Measurements from ENCODE around the gene DLGAP1.

The DLGAP1 gene

GRCh38 chr18:3500016-3500415 lies 955.1 kb downstream of the DLGAP1 start:
- Histone ChIP-seq H3K9ac (ENCODE audit: low read depth in 1 of 2, low read length in 2 of 2) (no peak overlapping the region), H3K4me1 (ENCODE audit: control insufficient read depth in 1 of 2, insufficient read depth in 2 of 2, low read length in 2 of 2) (peaks cover 5 to 6% of the 10 kb centered on the region in 2 donors), H3K36me3 (ENCODE audit: control insufficient read depth in 1 of 2, insufficient read depth in 2 of 2, low read length in 2 of 2) (no peaks in the 10 kb centered on the region), H3K9me3 (ENCODE audit: control insufficient read depth in 1 of 2, low read length in 2 of 2) (no peaks in the 10 kb centered on the region), H3K27ac (ENCODE audit: low read depth, low read length) (no peak overlapping the region), H3K4me3 (ENCODE audit: low read depth in 1 of 2, low read length in 2 of 2) (no peak overlapping the region), H3K27me3 (ENCODE audit: control insufficient read depth in 1 of 2, insufficient read depth in 2 of 2, low read length in 2 of 2) (peaks cover 9 to 10% of the 10 kb centered on the region in 2 donors)

GRCh38 chr18:3499501-3499900 lies 955.6 kb downstream of the DLGAP1 start:
- no peak overlapping the region for H3K9ac ChIP-seq (ENCODE audit: low read depth in 1 of 2, low read length in 2 of 2)

GRCh38 chr18:3498698-3499471 lies 956.2 kb downstream of the DLGAP1 start:
- Histone ChIP-seq H3K27me3 (ENCODE audit: control insufficient read depth in 1 of 2, insufficient read depth in 2 of 2, low read length in 2 of 2) (peaks cover 9 to 10% of the 10 kb centered on the region in 2 donors), H3K9me3 (ENCODE audit: control insufficient read depth in 1 of 2, low read length in 2 of 2) (no peaks in the 10 kb centered on the region), H3K36me3 (ENCODE audit: control insufficient read depth in 1 of 2, insufficient read depth in 2 of 2, low read length in 2 of 2) (no peaks in the 10 kb centered on the region), H3K27ac (ENCODE audit: low read depth, low read length) (no peak overlapping the region), H3K4me3 (ENCODE audit: low read depth in 1 of 2, low read length in 2 of 2) (peak overlapping the region; percentile 43 to 48), H3K4me1 (ENCODE audit: control insufficient read depth in 1 of 2, insufficient read depth in 2 of 2, low read length in 2 of 2) (peaks cover 5 to 6% of the 10 kb centered on the region in 2 donors), H3K9ac (ENCODE audit: low read depth in 1 of 2, low read length in 2 of 2) (no peak overlapping the region)

More at GRCh38 chr18:3499501-3499900, 955.6 kb downstream of the DLGAP1 start:
- Histone ChIP-seq H3K4me3 (ENCODE audit: low read depth in 1 of 2, low read length in 2 of 2) (peak overlapping the region; percentile 43 to 48), H3K27me3 (ENCODE audit: control insufficient read depth in 1 of 2, insufficient read depth in 2 of 2, low read length in 2 of 2) (peaks cover 9 to 10% of the 10 kb centered on the region in 2 donors), H3K36me3 (ENCODE audit: control insufficient read depth in 1 of 2, insufficient read depth in 2 of 2, low read length in 2 of 2) (no peaks in the 10 kb centered on the region), H3K4me1 (ENCODE audit: control insufficient read depth in 1 of 2, insufficient read depth in 2 of 2, low read length in 2 of 2) (peaks cover 5 to 6% of the 10 kb centered on the region in 2 donors), H3K27ac (ENCODE audit: low read depth, low read length) (no peak overlapping the region), H3K9me3 (ENCODE audit: control insufficient read depth in 1 of 2, low read length in 2 of 2) (no peaks in the 10 kb centered on the region)

GRCh38 chr18:3495691-3496430 lies 959.2 kb downstream of the DLGAP1 start:
- Histone ChIP-seq H3K27me3 (ENCODE audit: control insufficient read depth in 1 of 2, insufficient read depth in 2 of 2, low read length in 2 of 2) (peaks cover 5 to 9% of the 10 kb centered on the region in 2 donors), H3K9me3 (ENCODE audit: control insufficient read depth in 1 of 2, low read length in 2 of 2) (no peaks in the 10 kb centered on the region), H3K9ac (ENCODE audit: low read depth in 1 of 2, low read length in 2 of 2) (no peak overlapping the region), H3K4me3 (ENCODE audit: low read depth in 1 of 2, low read length in 2 of 2) (no peak overlapping the region), H3K36me3 (ENCODE audit: control insufficient read depth in 1 of 2, insufficient read depth in 2 of 2, low read length in 2 of 2) (no peaks in the 10 kb centered on the region), H3K27ac (ENCODE audit: low read depth, low read length) (no peak overlapping the region), H3K4me1 (ENCODE audit: control insufficient read depth in 1 of 2, insufficient read depth in 2 of 2, low read length in 2 of 2) (peaks cover 6 to 10% of the 10 kb centered on the region in 2 donors)

GRCh38 chr18:3494569-3494968 lies 960.5 kb downstream of the DLGAP1 start:
- H3K27ac ChIP-seq (ENCODE audit: low read depth, low read length) = no peak overlapping the region
- H3K9ac ChIP-seq (ENCODE audit: low read depth in 1 of 2, low read length in 2 of 2) = no peak overlapping the region
- H3K4me3 ChIP-seq (ENCODE audit: low read depth in 1 of 2, low read length in 2 of 2) = no peak overlapping the region
- H3K4me1 ChIP-seq (ENCODE audit: control insufficient read depth in 1 of 2, insufficient read depth in 2 of 2, low read length in 2 of 2) = peaks cover 3 to 7% of the 10 kb centered on the region in 2 donors
- no peaks in the 10 kb centered on the region for H3K36me3 ChIP-seq (ENCODE audit: control insufficient read depth in 1 of 2, insufficient read depth in 2 of 2, low read length in 2 of 2)
- H3K9me3 ChIP-seq (ENCODE audit: control insufficient read depth in 1 of 2, low read length in 2 of 2) = no peaks in the 10 kb centered on the region
- H3K27me3 ChIP-seq (ENCODE audit: control insufficient read depth in 1 of 2, insufficient read depth in 2 of 2, low read length in 2 of 2) = peaks cover 0 to 3% of the 10 kb centered on the region in 2 donors

- Histone ChIP-seq H3K9me3 (ENCODE audit: control insufficient read depth in 1 of 2, low read length in 2 of 2) (no peaks in the 10 kb centered on the region), H3K27ac (ENCODE audit: low read depth, low read length) (no peak overlapping the region), H3K27me3 (ENCODE audit: control insufficient read depth in 1 of 2, insufficient read depth in 2 of 2, low read length in 2 of 2) (no peaks in the 10 kb centered on the region), H3K36me3 (ENCODE audit: control insufficient read depth in 1 of 2, insufficient read depth in 2 of 2, low read length in 2 of 2) (no peaks in the 10 kb centered on the region), H3K4me3 (ENCODE audit: low read depth in 1 of 2, low read length in 2 of 2) (no peak overlapping the region), H3K4me1 (ENCODE audit: control insufficient read depth in 1 of 2, insufficient read depth in 2 of 2, low read length in 2 of 2) (peaks cover 0 to 4% of the 10 kb centered on the region in 2 donors), H3K9ac (ENCODE audit: low read depth in 1 of 2, low read length in 2 of 2) (no peak overlapping the region)
Measured at GRCh38 chr18:3494245-3494526, 960.9 kb downstream of the DLGAP1 start.

GRCh38 chr18:3493501-3494244 lies 961.4 kb downstream of the DLGAP1 start:
- peaks cover 0 to 4% of the 10 kb centered on the region in 2 donors for H3K4me1 ChIP-seq (ENCODE audit: control insufficient read depth in 1 of 2, insufficient read depth in 2 of 2, low read length in 2 of 2)
- H3K27ac ChIP-seq (ENCODE audit: low read depth, low read length) = no peak overlapping the region
- H3K9me3 ChIP-seq (ENCODE audit: control insufficient read depth in 1 of 2, low read length in 2 of 2) = no peaks in the 10 kb centered on the region
- no peak overlapping the region for H3K9ac ChIP-seq (ENCODE audit: low read depth in 1 of 2, low read length in 2 of 2)
- H3K36me3 ChIP-seq (ENCODE audit: control insufficient read depth in 1 of 2, insufficient read depth in 2 of 2, low read length in 2 of 2) = no peaks in the 10 kb centered on the region
- peak overlapping the region in 1 of 2 donors; percentile 13 for H3K4me3 ChIP-seq (ENCODE audit: low read depth in 1 of 2, low read length in 2 of 2)
- no peaks in the 10 kb centered on the region for H3K27me3 ChIP-seq (ENCODE audit: control insufficient read depth in 1 of 2, insufficient read depth in 2 of 2, low read length in 2 of 2)

- no peaks in the 10 kb centered on the region for H3K9me3 ChIP-seq (ENCODE audit: control insufficient read depth in 1 of 2, low read length in 2 of 2)
- peaks cover 0 to 4% of the 10 kb centered on the region in 2 donors for H3K4me1 ChIP-seq (ENCODE audit: control insufficient read depth in 1 of 2, insufficient read depth in 2 of 2, low read length in 2 of 2)
- H3K27me3 ChIP-seq (ENCODE audit: control insufficient read depth in 1 of 2, insufficient read depth in 2 of 2, low read length in 2 of 2) = no peaks in the 10 kb centered on the region
Measured at GRCh38 chr18:3492721-3493120, 962.4 kb downstream of the DLGAP1 start.

GRCh38 chr18:3491981-3492555 lies 963.0 kb downstream of the DLGAP1 start:
- Histone ChIP-seq H3K9ac (ENCODE audit: low read depth in 1 of 2, low read length in 2 of 2) (no peak overlapping the region), H3K4me3 (ENCODE audit: low read depth in 1 of 2, low read length in 2 of 2) (no peak overlapping the region), H3K27ac (ENCODE audit: low read depth, low read length) (no peak overlapping the region), H3K4me1 (ENCODE audit: control insufficient read depth in 1 of 2, insufficient read depth in 2 of 2, low read length in 2 of 2) (peaks cover 0 to 4% of the 10 kb centered on the region in 2 donors), H3K27me3 (ENCODE audit: control insufficient read depth in 1 of 2, insufficient read depth in 2 of 2, low read length in 2 of 2) (no peaks in the 10 kb centered on the region), H3K9me3 (ENCODE audit: control insufficient read depth in 1 of 2, low read length in 2 of 2) (no peaks in the 10 kb centered on the region), H3K36me3 (ENCODE audit: control insufficient read depth in 1 of 2, insufficient read depth in 2 of 2, low read length in 2 of 2) (no peaks in the 10 kb centered on the region)

More at GRCh38 chr18:3492721-3493120, 962.4 kb downstream of the DLGAP1 start:
- Histone ChIP-seq H3K9ac (ENCODE audit: low read depth in 1 of 2, low read length in 2 of 2) (no peak overlapping the region), H3K4me3 (ENCODE audit: low read depth in 1 of 2, low read length in 2 of 2) (no peak overlapping the region), H3K36me3 (ENCODE audit: control insufficient read depth in 1 of 2, insufficient read depth in 2 of 2, low read length in 2 of 2) (no peaks in the 10 kb centered on the region), H3K27ac (ENCODE audit: low read depth, low read length) (no peak overlapping the region)

Measured in duodenal mucosa (tissue), 2 donors.